HEK293 (cell line): ENCODE measurements around the gene ZCCHC14.
"Not testable (repeated sequence)": the region's sequence is repeated elsewhere in the genome, so short reads cannot be mapped to it uniquely, and the experiment has no call there.

Source experiments
- CTCF ChIA-PET: fragments of 350-600 bp; formaldehyde crosslinking; extraction: SDS; loops from one replicate; lab custom pipeline; 2021; ENCODE audit warnings: antibody characterized with exemption; lab: Yijun Ruan, JAX
- POLR2A ChIA-PET: fragments of 300-600 bp; formaldehyde crosslinking; extraction: SDS; loops from one replicate; lab custom pipeline; 2020; ENCODE audit warnings: antibody characterized with exemption, inconsistent platforms; lab: Yijun Ruan, JAX
- H3K27ac ChIP-seq: fragments of 200-500 bp; sonication (Bioruptor generic); 2 replicates; pipeline ENCODE4 v1.5.1; 2014; ENCODE audit warnings: low read depth, low read length, control low read depth, inconsistent platforms; ENCODE audit errors: extremely low read depth
- H3K36me3 ChIP-seq, 2 experiments: fragments of 200-500 bp in 1 of 2; sonication (Bioruptor generic) in 1 of 2; 1 replicate in 1 of 2; 2 replicates in 1 of 2; pipeline ENCODE4 v1.5.1; 2014 to 2017; ENCODE audit warnings: inconsistent platforms in 2 of 2, low read length in 2 of 2; ENCODE audit not compliant: control insufficient read depth in 2 of 2, insufficient read depth in 1 of 2
- H3K4me1 ChIP-seq: fragments of 200-500 bp; sonication (Bioruptor generic); 2 replicates; pipeline ENCODE4 v1.5.1; 2014; ENCODE audit warnings: mild to moderate bottlenecking, low read length, inconsistent platforms; ENCODE audit not compliant: control insufficient read depth, insufficient read depth
- H3K4me3 ChIP-seq: 2 replicates; pipeline ENCODE4 v1.5.1; 2011; ENCODE audit warnings: low read depth, mild to moderate bottlenecking, control low read depth, low read length, moderate library complexity
- H3K9me3 ChIP-seq: fragments of 200-500 bp; sonication (Bioruptor generic); 2 replicates; pipeline ENCODE4 v1.5.1; 2014; ENCODE audit warnings: low read depth, low read length, inconsistent platforms; ENCODE audit not compliant: control insufficient read depth, insufficient read depth
- EGR2 ChIP-seq: fragments of 450-650 bp; formaldehyde crosslinking; IDR thresholded peaks from 2 replicates; pipeline ENCODE4 v1.5.1; 2016; ENCODE audit warnings: low read depth, missing biosample characterization, missing genetic modification characterization
- ELK4 ChIP-seq: IDR thresholded peaks from 2 replicates; pipeline ENCODE4 v1.6.1; 2011; ENCODE audit warnings: mild to moderate bottlenecking, low read depth, low read length, borderline replicate concordance
- GLI2 ChIP-seq: fragments of 450-650 bp; formaldehyde crosslinking; IDR thresholded peaks from 2 replicates; pipeline ENCODE4; 2017; ENCODE audit warnings: missing biosample characterization, missing genetic modification characterization, low read depth, borderline replicate concordance
- KLF1 ChIP-seq: fragments of 450-650 bp; formaldehyde crosslinking; IDR thresholded peaks from 2 replicates; pipeline ENCODE4 v1.5.1; 2016; ENCODE audit warnings: missing biosample characterization, missing genetic modification characterization
- KLF9 ChIP-seq: fragments of 450-650 bp; formaldehyde crosslinking; IDR thresholded peaks from 2 replicates; pipeline ENCODE4 v1.5.1; 2016; ENCODE audit warnings: missing biosample characterization, missing genetic modification characterization, low read depth
- PRDM10 ChIP-seq: fragments of 450-650 bp; formaldehyde crosslinking; IDR thresholded peaks from 2 replicates; pipeline ENCODE4 v1.5.1; 2016; ENCODE audit warnings: missing biosample characterization, missing genetic modification characterization
- PRDM4 ChIP-seq: fragments of 450-650 bp; formaldehyde crosslinking; IDR thresholded peaks from 2 replicates; pipeline ENCODE4 v1.5.1; 2017; ENCODE audit warnings: missing biosample characterization, missing genetic modification characterization
- SCRT2 ChIP-seq: fragments of 450-650 bp; formaldehyde crosslinking; IDR thresholded peaks from 2 replicates; pipeline ENCODE4 v1.5.1; 2016; ENCODE audit warnings: missing biosample characterization, missing genetic modification characterization
- ZBTB20 ChIP-seq: fragments of 450-650 bp; formaldehyde crosslinking; IDR thresholded peaks from 2 replicates; pipeline ENCODE4 v1.5.1; 2016; ENCODE audit warnings: missing biosample characterization, missing genetic modification characterization
- ZBTB26 ChIP-seq: fragments of 450-650 bp; formaldehyde crosslinking; optimal IDR thresholded peaks from 2 replicates; pipeline ENCODE3; 2016; ENCODE audit warnings: missing biosample characterization, mild to moderate bottlenecking, missing genetic modification characterization
- ZBTB48 ChIP-seq: fragments of 450-650 bp; formaldehyde crosslinking; IDR thresholded peaks from 2 replicates; pipeline ENCODE4 v1.5.1; 2016; ENCODE audit warnings: missing biosample characterization, missing genetic modification characterization
- ZFHX2 ChIP-seq: fragments of 450-650 bp; formaldehyde crosslinking; conservative IDR thresholded peaks from 2 replicates; pipeline ENCODE4 v1.5.1; 2016; ENCODE audit warnings: missing biosample characterization, missing genetic modification characterization
- ZFP69B ChIP-seq: fragments of 450-650 bp; formaldehyde crosslinking; IDR thresholded peaks from 2 replicates; pipeline ENCODE4 v1.5.1; 2016; ENCODE audit warnings: missing biosample characterization, missing genetic modification characterization
- ZNF513 ChIP-seq: fragments of 450-650 bp; IDR thresholded peaks from 2 replicates; pipeline ENCODE4 v1.5.1; 2018; ENCODE audit warnings: missing biosample characterization, missing genetic modification characterization
- ZNF548 ChIP-seq: fragments of 450-650 bp; formaldehyde crosslinking; IDR thresholded peaks from 2 replicates; pipeline ENCODE4 v1.5.1; 2016; ENCODE audit warnings: missing biosample characterization, missing genetic modification characterization
- ZNF560 ChIP-seq: fragments of 450-650 bp; formaldehyde crosslinking; IDR thresholded peaks from 2 replicates; pipeline ENCODE4 v1.5.1; 2017; ENCODE audit warnings: missing biosample characterization, missing genetic modification characterization, borderline replicate concordance
- ZNF600 ChIP-seq: fragments of 450-650 bp; formaldehyde crosslinking; IDR thresholded peaks from 2 replicates; pipeline ENCODE4 v1.5.1; 2016; ENCODE audit warnings: missing biosample characterization, missing genetic modification characterization
- ZNF629 ChIP-seq: fragments of 450-650 bp; formaldehyde crosslinking; IDR thresholded peaks from 2 replicates; pipeline ENCODE4 v1.5.1; 2017; ENCODE audit warnings: missing biosample characterization, missing genetic modification characterization
- ZNF660 ChIP-seq: fragments of 450-650 bp; IDR thresholded peaks from 2 replicates; pipeline ENCODE4 v1.5.1; 2018; ENCODE audit warnings: missing biosample characterization, mild to moderate bottlenecking, missing genetic modification characterization
- ZNF768 ChIP-seq: fragments of 450-650 bp; formaldehyde crosslinking; IDR thresholded peaks from 2 replicates; pipeline ENCODE4 v1.5.1; 2018; ENCODE audit warnings: missing biosample characterization, mild to moderate bottlenecking, missing genetic modification characterization

The ZCCHC14 gene

GRCh38 chr16:87477209-87477981 is 15.4 kb downstream of the ZCCHC14 start:
- CTCF ChIA-PET, result not testable (repeated sequence)

GRCh38 chr16:87474566-87474996 is 18.2 kb downstream of the ZCCHC14 start:
- no peak overlapping the region for H3K27ac ChIP-seq
- H3K4me3 ChIP-seq, result no peak overlapping the region
- no peaks in the 10 kb centered on the region for H3K9me3 ChIP-seq
- TF ChIP-seq PRDM4, result no peak
- TF ChIP-seq SCRT2 (tag by site-specific recombination), result peak; percentile 33
- CTCF ChIA-PET, result interaction anchor here (1.6 to 1.7 kb wide), 2 partner anchors 13 to 14 kb away, joined by 4 to 8 read pairs; no protein-coding TSS in a partner anchor
- H3K4me1 ChIP-seq, result peaks cover 27% of the 10 kb centered on the region
- POLR2A ChIA-PET, result no interaction called here
- H3K36me3 ChIP-seq, result peaks cover 4 to 12% of the 10 kb centered on the region in 2 experiments; a peak in 2 of 3 replicates

More at GRCh38 chr16:87477209-87477981, 15.4 kb downstream of the ZCCHC14 start:
- H3K27ac ChIP-seq, H3K9me3 ChIP-seq, H3K4me3 ChIP-seq, H3K4me1 ChIP-seq: not testable (repeated sequence)
- H3K36me3 ChIP-seq, result peaks cover 4 to 14% of the 10 kb centered on the region in 2 experiments; a peak in 2 of 3 replicates
- peak; percentile 34; the same call in 1 of the 2 replicates for TF ChIP-seq EGR2
- 0 out of 2 replicates have a peak, but pooled peaks have one; percentile 38 for TF ChIP-seq ZBTB48 (tag by site-specific recombination)
- 0 out of 2 replicates have a peak, but pooled peaks have one; percentile 10 for TF ChIP-seq PRDM10
- 0 out of 2 replicates have a peak, but pooled peaks have one; percentile 62 for TF ChIP-seq ZNF660 (tag by site-specific recombination)
- TF ChIP-seq SCRT2 (tag by site-specific recombination), result peak; percentile 36; the same call in 1 of the 2 replicates
- TF ChIP-seq ZFHX2, result peak; percentile 32
- TF ChIP-seq KLF9, result peak; percentile 61
- peak; percentile 20 for TF ChIP-seq ZBTB26 (tag by site-specific recombination)
- TF ChIP-seq ZBTB20, result peak; percentile 91
- TF ChIP-seq ZNF629 (tag by site-specific recombination), result peak; percentile 47
- POLR2A ChIA-PET, result interaction anchor here (0.6 to 0.7 kb wide), 2 partner anchors 11 to 289 kb away, joined by 3 to 6 read pairs; no protein-coding TSS in a partner anchor

- H3K27ac ChIP-seq, result no peak overlapping the region
- ChIA-PET CTCF (interaction anchor here (0.6 to 1.6 kb wide), 2 partner anchors 12 to 160 kb away, joined by 3 to 4 read pairs; no protein-coding TSS in a partner anchor), POLR2A (no interaction called here)
- no peaks in the 10 kb centered on the region for H3K9me3 ChIP-seq
- no peak overlapping the region for H3K4me3 ChIP-seq
- H3K4me1 ChIP-seq, result peaks cover 27% of the 10 kb centered on the region
- H3K36me3 ChIP-seq, result peaks cover 4 to 12% of the 10 kb centered on the region in 2 experiments; a peak in 2 of 3 replicates
- no peak for TF ChIP-seq GLI2 (tag by site-specific recombination)
- TF ChIP-seq ZNF548 (tag by site-specific recombination), result no peak
- no peak for TF ChIP-seq KLF1
- no peak for TF ChIP-seq ELK4
- TF ChIP-seq ZNF600 (tag by site-specific recombination), result no peak
- TF ChIP-seq ZNF560 (tag by site-specific recombination), result no peak
- TF ChIP-seq ZNF513 (tag by site-specific recombination), result no peak
- no peak for TF ChIP-seq ZFP69B (tag by site-specific recombination)
- no peak for TF ChIP-seq ZNF768
Observed at GRCh38 chr16:87474017-87474416, 18.8 kb downstream of the ZCCHC14 start.
